Muscle of leg (tissue), 11 donors: Measurements from ENCODE around the gene MPIG6B. TPM values are rescaled to one million over a fixed set of nuclear protein-coding genes. Genes with fewer than 3 reads are reported as not detected.
A peak's percentile ranks its signal among the peaks of the same experiment; 100 is the strongest.

ENCODE experiments used
- DNase-seq: peaks from one replicate; pipeline ENCODE4 v3.0.0; 2013
- H3K27ac ChIP-seq: one replicate; pipeline ENCODE4 v1.5.1; 2013; ENCODE audit warnings: mild to moderate bottlenecking, low read length, control low read depth
- H3K27me3 ChIP-seq: one replicate; pipeline ENCODE4 v1.6.1; 2013; ENCODE audit warnings: low read length; ENCODE audit not compliant: control insufficient read depth, insufficient read depth
- H3K36me3 ChIP-seq: one replicate; pipeline ENCODE4 v1.6.1; 2013; ENCODE audit warnings: low read length; ENCODE audit not compliant: control insufficient read depth, insufficient read depth
- H3K4me1 ChIP-seq: one replicate; pipeline ENCODE4 v1.6.1; 2013; ENCODE audit warnings: low read length; ENCODE audit not compliant: control insufficient read depth, insufficient read depth
- H3K4me3 ChIP-seq: one replicate; pipeline ENCODE4 v1.5.1; 2013; ENCODE audit warnings: low read length, control low read depth
- H3K9me3 ChIP-seq: replicated peaks from 2 replicates; pipeline ENCODE4 v1.6.1; 2013; ENCODE audit warnings: low read depth, low read length; ENCODE audit not compliant: control insufficient read depth
- WGBS: methylation state at CpG from one replicate; pipeline ENCODE4 v1.1.5; 2013; ENCODE audit warnings: missing lambda C conversion rate; ENCODE audit not compliant: insufficient coverage; 5-methylcytosine and 5-hydroxymethylcytosine counted together
- polyA plus RNA-seq, 8 donors: library from polyadenylated mRNA; unstranded; fragments of 120-200 nt; gene quantifications; one replicate each; pipeline versions ENCODE4 v1.2.1 to v1.2.3, GENCODE V29; 2013; ENCODE audit warnings: inconsistent platforms in 1 of 8, low replicate concordance in 1 of 8; ENCODE audit not compliant: insufficient read length in 8 of 8, insufficient read depth in 1 of 8
- total RNA-seq: library from RNA; stranded (reverse); fragments of 120-200 nt; gene quantifications from one replicate; pipeline ENCODE4 v1.2.4, GENCODE V29; 2013

Gene MPIG6B
- total and polyA plus RNA-seq, 9 donors = 0.09 to 1.2 (median 0.73) TPM

DNA sequence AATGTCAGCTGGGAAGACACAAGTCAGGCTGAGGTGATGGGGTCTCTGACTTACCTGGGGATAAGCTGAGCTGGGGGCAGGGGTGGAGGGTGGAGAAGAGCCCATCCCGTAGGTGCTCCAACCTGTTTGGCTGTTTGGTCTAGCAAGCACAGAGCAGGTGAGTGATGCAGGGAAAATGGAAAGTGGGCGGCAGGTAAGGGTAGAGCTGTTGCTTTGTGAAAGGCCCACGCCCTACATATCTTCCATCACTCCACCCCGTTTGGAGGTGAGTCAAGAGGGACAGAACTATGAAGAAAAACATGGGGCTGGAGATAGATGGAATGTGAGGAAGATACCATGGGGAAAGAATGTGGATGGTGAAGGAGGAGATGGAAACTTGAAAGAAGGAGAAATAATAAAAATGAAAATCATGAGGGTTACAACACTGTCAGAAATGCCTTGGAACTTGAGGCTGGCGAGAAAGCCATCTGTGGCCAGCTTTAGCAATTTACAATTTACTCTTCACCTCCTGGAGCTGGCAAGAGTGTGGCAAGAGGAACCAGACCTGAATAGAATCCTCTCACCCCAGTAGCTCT, 2.9 kb upstream of the MPIG6B start:
- Histone ChIP-seq H3K4me1 (peaks cover 4% of the 10 kb centered on the region), H3K36me3 (peaks cover 12% of the 10 kb centered on the region), H3K27ac (no peak overlapping the region), H3K9me3 (no peaks in the 10 kb centered on the region), H3K27me3 (no peaks in the 10 kb centered on the region), H3K4me3 (no peak overlapping the region)
- no peak for DNase-seq
- WGBS = 100% methylated on average over 1 of the region's 5 CpGs

- H3K27me3 ChIP-seq = no peaks in the 10 kb centered on the region
- WGBS = 100% methylated on average over 2 of the region's 4 CpGs
- no peaks in the 10 kb centered on the region for H3K4me1 ChIP-seq
- no peak for DNase-seq
- H3K27ac ChIP-seq = no peak within 1 kb of the TSS
- no peak within 1 kb of the TSS for H3K4me3 ChIP-seq
- peaks cover 24% of the 10 kb centered on the region for H3K36me3 ChIP-seq
- H3K9me3 ChIP-seq = no peaks in the 10 kb centered on the region
These were observed 1.7 kb upstream of the MPIG6B start, which contains the start of gene LY6G6C for GRCh38 chr6:31721351-31722020. TSS of gene LY6G6C (minus strand) at chr6:31721746. CDS start at chr6:31721679, 67 bp downstream.

GRCh38 chr6:31722173-31722572, 1.0 kb upstream of the MPIG6B start:
- Histone ChIP-seq H3K4me3 (no peak overlapping the region), H3K27ac (no peak overlapping the region), H3K9me3 (no peaks in the 10 kb centered on the region), H3K4me1 (peaks cover 1% of the 10 kb centered on the region), H3K36me3 (peaks cover 30% of the 10 kb centered on the region), H3K27me3 (no peaks in the 10 kb centered on the region)
- no peak for DNase-seq
- 95% methylated on average over 3 of the region's 3 CpGs for WGBS

DNA sequence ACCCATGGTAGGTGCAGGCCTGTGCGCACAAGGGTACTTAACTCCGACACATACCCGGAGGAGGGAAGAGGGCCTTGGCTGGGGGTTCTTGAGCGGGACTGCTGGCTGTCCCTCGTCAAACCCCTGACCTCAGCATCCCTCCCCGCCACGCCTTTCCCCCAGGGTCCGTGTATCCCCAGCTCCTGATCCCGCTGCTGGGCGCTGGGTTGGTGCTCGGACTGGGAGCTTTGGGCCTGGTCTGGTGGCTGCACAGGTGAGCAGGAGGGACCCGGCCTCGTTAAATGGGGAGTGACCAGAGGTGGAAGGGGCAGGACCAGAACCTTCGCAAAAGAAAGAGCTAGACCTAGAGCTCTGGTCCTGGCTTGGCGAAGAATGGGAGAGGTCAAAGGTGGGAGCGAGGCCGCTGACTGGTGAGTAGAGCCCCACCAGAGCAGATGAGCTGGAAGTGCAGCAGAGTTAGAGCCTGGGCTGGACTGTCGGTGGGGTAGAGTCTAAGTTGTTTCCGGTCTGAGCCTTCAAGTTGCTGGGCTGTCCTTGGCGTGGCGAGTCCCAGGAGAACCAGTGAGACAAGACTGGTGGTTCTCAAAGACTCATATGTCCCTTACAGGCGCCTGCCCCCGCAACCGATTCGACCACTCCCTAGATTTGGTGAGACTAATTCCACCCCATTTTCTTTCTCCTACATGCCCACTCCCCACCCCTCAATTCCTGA, 963 bp downstream of the MPIG6B start:
- WGBS = 85% methylated on average over 23 of the region's 25 CpGs
- Histone ChIP-seq H3K27ac (no peak overlapping the region), H3K4me1 (peaks cover 20% of the 10 kb centered on the region), H3K27me3 (no peaks in the 10 kb centered on the region), H3K9me3 (no peaks in the 10 kb centered on the region), H3K36me3 (peaks cover 45% of the 10 kb centered on the region), H3K4me3 (no peak overlapping the region)
- DNase-seq = no peak

DNA sequence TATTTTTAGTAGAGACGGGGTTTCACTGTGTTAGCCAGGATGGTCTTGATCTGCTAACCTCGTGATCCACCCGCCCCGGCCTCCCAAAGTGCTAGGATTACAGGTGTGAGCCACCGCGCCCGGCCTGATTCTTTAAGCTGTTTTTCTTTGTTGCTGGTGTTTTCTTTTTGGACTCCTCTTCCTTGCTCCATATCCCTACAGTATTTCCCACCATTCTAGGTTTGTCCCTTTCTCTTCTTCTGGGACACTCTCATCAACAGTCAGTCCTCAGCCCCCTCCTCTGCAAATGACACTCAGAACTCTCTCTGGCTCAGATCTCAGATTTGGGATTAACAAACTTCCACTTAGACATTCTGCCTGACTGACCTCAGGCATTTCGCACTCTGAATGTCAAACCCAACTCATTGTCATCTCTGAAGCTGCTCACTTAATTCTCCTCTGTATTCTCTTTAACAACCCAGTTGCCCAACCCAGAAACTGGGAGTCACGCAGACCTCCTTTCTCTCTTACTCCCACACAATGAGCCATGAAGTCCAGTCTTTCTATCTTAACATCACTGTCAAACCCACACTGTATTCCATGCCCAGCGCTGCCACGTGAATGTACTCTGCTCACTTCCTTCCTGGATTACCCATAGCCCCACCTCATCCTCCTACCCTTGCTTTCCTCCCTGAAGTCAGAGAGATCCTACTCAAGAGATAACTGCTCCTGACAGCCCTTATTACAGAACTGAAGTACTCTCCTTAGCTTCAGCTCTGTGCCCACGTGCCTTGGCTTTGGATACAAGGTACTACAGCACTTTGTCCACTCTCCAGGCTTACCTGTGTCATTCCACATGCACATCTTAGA, 2.6 kb downstream of the MPIG6B start:
- DNase-seq = no peak
- H3K9me3 ChIP-seq = no peaks in the 10 kb centered on the region

GRCh38 chr6:31727034-31727716, 4.0 kb downstream of the MPIG6B start:
- DNase-seq = peak; percentile 65
- Histone ChIP-seq H3K4me1 (peaks cover 29% of the 10 kb centered on the region), H3K27me3 (no peaks in the 10 kb centered on the region), H3K4me3 (no peak overlapping the region), H3K27ac (peak overlapping the region; percentile 65), H3K36me3 (peaks cover 63% of the 10 kb centered on the region), H3K9me3 (no peaks in the 10 kb centered on the region)
- 82% methylated on average over 6 of the region's 7 CpGs for WGBS

More for the DNA sequence above, 2.6 kb downstream of the MPIG6B start:
- H3K4me3 ChIP-seq = no peak overlapping the region
- H3K36me3 ChIP-seq = peaks cover 50% of the 10 kb centered on the region
- H3K27ac ChIP-seq = no peak overlapping the region
- WGBS = 94% methylated on average over 8 of the region's 12 CpGs
- no peaks in the 10 kb centered on the region for H3K27me3 ChIP-seq
- H3K4me1 ChIP-seq = peaks cover 27% of the 10 kb centered on the region

DNA sequence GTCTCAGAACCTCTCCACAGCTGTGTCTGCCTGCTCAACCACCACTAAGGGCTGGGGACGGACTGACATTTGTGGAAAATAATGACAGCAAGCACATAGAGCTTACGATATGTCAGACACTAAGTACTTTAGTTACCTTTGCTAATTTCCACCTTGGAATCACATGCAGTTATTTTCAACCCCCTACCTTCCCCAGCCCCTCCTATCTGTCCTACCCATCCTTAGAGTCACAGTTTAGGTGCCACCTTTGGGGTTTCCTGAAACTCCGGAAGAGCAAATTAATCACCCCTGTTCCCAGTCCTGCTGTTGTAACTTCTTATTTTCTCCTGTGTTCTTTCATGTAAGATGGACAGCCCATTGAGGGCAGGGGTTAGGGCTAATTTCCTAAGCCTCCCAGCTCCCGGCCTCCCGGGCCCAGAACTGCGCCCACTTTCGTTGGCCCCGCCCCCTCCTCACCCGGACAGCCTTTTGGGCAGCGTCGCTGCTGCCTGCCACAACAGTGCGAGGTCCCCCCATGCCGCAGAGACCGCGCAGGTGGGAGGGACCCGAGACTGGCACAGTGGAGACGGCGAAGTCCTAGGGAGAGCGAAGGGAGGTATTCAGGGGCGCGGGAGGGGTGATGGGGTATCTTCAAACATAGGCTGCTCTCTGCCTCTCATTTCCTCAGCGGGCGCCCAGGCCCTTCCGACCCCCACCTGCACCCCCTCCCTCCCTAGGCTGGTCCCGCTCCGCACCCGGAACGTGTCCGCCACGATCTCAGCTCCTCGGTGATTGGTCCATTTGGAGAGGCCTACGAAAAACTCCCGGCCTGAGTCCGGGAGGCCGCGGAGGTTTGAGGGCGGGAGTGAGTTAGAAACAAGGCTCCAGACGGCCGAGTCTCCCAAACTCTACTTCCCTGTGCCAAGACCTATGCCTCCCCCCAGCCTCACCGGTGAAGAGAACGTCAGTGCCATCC, 4.8 kb downstream of the MPIG6B start:
- Histone ChIP-seq H3K27me3 (no peaks in the 10 kb centered on the region), H3K4me3 (peak overlapping the region; percentile 99), H3K4me1 (peaks cover 29% of the 10 kb centered on the region), H3K36me3 (peaks cover 70% of the 10 kb centered on the region), H3K27ac (peak overlapping the region; percentile 100), H3K9me3 (no peaks in the 10 kb centered on the region)
- 64% methylated on average over 21 of the region's 41 CpGs for WGBS
- DNase-seq = peak; percentile 36

DNA sequence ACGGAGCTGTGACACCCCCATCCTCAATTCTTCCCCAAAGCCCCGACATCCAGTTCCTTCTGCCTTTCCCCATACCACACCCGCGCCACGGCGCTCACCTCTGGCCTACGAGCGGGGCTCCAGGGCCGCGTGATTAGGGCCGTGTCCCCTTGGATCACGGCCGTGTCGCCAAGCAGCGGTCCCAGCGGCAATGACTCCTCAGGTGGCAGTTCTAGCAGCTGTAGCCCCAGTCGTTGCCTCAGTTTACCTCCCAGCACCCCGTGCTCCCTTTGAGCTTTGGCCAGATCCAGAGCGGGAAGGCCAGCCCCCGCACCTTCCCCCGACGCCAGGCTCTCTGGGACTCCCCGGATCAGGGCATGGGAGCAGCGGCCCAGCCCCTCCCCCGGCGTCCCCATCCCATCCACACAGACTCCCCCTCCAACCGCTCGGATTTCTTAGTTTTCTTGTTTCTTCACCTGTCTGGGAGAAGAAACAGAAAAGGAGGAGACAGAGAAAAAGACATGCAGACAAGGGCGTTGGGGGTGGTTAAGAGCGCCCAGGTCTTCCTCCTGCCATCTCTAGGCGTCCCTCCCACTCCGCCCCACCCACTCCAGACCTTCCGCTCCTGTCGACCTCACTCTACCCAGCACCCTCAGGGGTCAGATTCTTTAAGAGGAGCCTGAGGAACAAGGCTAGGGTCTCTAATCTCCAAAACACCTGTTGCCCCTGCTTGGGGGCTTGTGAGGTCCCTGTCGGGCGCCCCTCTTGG, 5.8 kb downstream of the MPIG6B start, which contains the start of gene DDAH2:
TSS of gene DDAH2 (minus strand) at position 533 of the 748 bp plus-strand sequence. CDS start at position 395, 138 bp downstream.
- Histone ChIP-seq H3K4me1 (peaks cover 29% of the 10 kb centered on the region), H3K36me3 (peaks cover 78% of the 10 kb centered on the region), H3K9me3 (no peaks in the 10 kb centered on the region), H3K27ac (peak within 1 kb of the TSS; percentile 100), H3K27me3 (no peaks in the 10 kb centered on the region), H3K4me3 (peak within 1 kb of the TSS; percentile 99)
- WGBS = 13% methylated on average over 25 of the region's 36 CpGs
- DNase-seq = peak; percentile 40
